HUES48 (cell line): ENCODE results near the gene SPATA2L.
"Not testable (repeated sequence)": the region's sequence is repeated elsewhere in the genome, so short reads cannot be mapped to it uniquely, and the experiment has no call there.

Source experiments
- H3K27ac ChIP-seq: one replicate; pipeline ENCODE4 v1.7.0; 2013; ENCODE audit warnings: low read depth, low read length, inconsistent platforms
- H3K27me3 ChIP-seq: 2 replicates; pipeline ENCODE4 v1.6.1; 2013; ENCODE audit warnings: mild to moderate bottlenecking, low read length; ENCODE audit not compliant: control insufficient read depth, insufficient read depth
- H3K36me3 ChIP-seq: 2 replicates; pipeline ENCODE4 v1.6.1; 2013; ENCODE audit warnings: low read length; ENCODE audit not compliant: control insufficient read depth, insufficient read depth
- H3K4me1 ChIP-seq: 2 replicates; pipeline ENCODE4 v1.6.1; 2013; ENCODE audit warnings: mild to moderate bottlenecking, low read length; ENCODE audit not compliant: control insufficient read depth, insufficient read depth
- H3K4me3 ChIP-seq: 2 replicates; pipeline ENCODE4 v1.5.1; 2013; ENCODE audit warnings: mild to moderate bottlenecking, low read depth, low read length
- H3K9ac ChIP-seq: 2 replicates; pipeline ENCODE4 v1.6.1; 2013; ENCODE audit warnings: mild to moderate bottlenecking, low read depth, low read length, moderate library complexity
- H3K9me3 ChIP-seq: 2 replicates; pipeline ENCODE4 v1.6.1; 2013; ENCODE audit warnings: low read length; ENCODE audit not compliant: control insufficient read depth, insufficient read depth

Gene SPATA2L

GRCh38 chr16:89704281-89704680 lies 2.8 kb upstream of the SPATA2L start:
- Histone ChIP-seq H3K9ac (no peak overlapping the region), H3K9me3 (no peaks in the 10 kb centered on the region), H3K27ac (no peak overlapping the region), H3K36me3 (0 out of 2 replicates have a peak, but pooled peaks cover under 1% of the 10 kb centered on the region), H3K4me1 (peaks cover 12% of the 10 kb centered on the region), H3K4me3 (no peak overlapping the region), H3K27me3 (peaks cover 17% of the 10 kb centered on the region)

DNA sequence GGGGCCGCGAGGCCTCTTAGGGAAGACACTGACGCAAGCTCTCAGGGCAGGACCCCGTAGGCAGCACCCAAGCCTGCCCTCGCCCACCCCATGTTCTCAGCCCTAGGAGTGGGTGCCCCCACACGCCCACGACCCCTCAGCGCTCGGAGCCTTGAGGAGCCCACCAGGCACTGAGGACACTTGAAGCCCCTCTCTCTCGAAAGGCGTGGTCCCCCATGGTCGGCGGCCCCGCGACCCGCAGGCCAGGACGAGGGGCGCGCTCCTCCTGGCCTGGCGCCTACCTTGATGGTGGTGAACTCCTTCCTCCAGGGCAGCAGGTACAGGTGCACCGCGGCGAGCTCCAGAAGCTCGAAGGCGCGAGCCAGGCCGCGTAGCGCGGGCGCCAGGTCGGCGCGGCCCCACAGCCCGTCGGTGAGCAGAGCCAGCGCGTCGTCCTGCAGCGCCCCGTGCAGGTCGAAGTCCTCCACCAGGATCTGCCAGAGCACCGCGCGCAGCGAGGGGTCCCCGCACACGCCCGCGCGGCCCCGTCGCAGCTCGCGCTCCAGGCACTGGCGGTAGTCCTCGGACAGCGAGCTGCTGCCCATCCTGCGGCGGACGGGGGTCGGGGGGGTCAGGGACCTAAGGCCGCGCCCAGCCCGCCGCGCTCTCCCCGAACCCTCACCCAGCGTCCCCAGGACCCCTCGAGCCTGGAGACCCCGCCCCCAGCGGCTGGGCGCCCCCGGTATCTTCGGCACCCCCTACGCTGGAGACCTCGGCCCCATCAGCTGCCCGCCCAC lies 668 bp downstream of the SPATA2L start:
- peaks cover 15% of the 10 kb centered on the region for H3K27me3 ChIP-seq
- H3K36me3 ChIP-seq, result peaks cover 12% of the 10 kb centered on the region
- peak overlapping the region; percentile 95 for H3K4me3 ChIP-seq
- H3K9ac ChIP-seq, result peak overlapping the region; percentile 37; the same call in 1 of the 2 replicates
- no peaks in the 10 kb centered on the region for H3K9me3 ChIP-seq
- H3K4me1 ChIP-seq, result peaks cover 8% of the 10 kb centered on the region
- H3K27ac ChIP-seq, result peak overlapping the region; percentile 85

- peaks cover 15% of the 10 kb centered on the region for H3K27me3 ChIP-seq
- H3K4me1 ChIP-seq, result peaks cover 8% of the 10 kb centered on the region
- peak overlapping the region; percentile 39 for H3K9ac ChIP-seq
- peaks cover 19% of the 10 kb centered on the region for H3K36me3 ChIP-seq
- no peaks in the 10 kb centered on the region for H3K9me3 ChIP-seq
- H3K4me3 ChIP-seq, result peak overlapping the region; percentile 95
- H3K27ac ChIP-seq, result peak overlapping the region; percentile 85
These were observed 1.3 kb downstream of the SPATA2L start for GRCh38 chr16:89700100-89700648.

- not testable (repeated sequence) for H3K4me1 ChIP-seq, H3K9me3 ChIP-seq, H3K27me3 ChIP-seq
- H3K4me3 ChIP-seq, result peak overlapping the region; percentile 27; the same call in 1 of the 2 replicates
- H3K27ac ChIP-seq, result peak overlapping the region; percentile 79
- H3K9ac ChIP-seq, result peak overlapping the region; percentile 39
- peaks cover 22% of the 10 kb centered on the region for H3K36me3 ChIP-seq
These were observed 1.8 kb downstream of the SPATA2L start for GRCh38 chr16:89699629-89700099.

DNA sequence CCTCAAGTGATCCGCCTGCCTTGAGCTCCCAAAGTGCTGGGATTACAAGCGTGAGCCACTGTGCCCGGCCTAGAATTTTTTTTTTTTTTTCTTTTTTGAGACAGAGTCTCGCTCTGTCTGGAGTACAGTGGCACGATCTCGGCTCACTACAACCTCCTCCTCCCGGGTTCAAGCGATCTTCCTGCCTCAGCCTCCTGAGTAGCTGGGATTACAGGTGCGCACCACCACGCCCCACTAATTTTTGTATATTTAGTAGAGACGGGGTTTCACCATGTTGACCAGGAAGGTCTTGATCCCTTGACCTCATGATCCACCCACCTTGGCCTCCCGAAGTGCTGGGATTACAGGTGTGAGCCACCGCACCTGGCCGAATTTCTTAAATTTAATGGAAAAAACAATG lies 2.8 kb downstream of the SPATA2L start:
- not testable (repeated sequence) for H3K4me3 ChIP-seq, H3K9me3 ChIP-seq, H3K27me3 ChIP-seq, H3K4me1 ChIP-seq, H3K27ac ChIP-seq, H3K9ac ChIP-seq
- peaks cover 29% of the 10 kb centered on the region for H3K36me3 ChIP-seq

DNA sequence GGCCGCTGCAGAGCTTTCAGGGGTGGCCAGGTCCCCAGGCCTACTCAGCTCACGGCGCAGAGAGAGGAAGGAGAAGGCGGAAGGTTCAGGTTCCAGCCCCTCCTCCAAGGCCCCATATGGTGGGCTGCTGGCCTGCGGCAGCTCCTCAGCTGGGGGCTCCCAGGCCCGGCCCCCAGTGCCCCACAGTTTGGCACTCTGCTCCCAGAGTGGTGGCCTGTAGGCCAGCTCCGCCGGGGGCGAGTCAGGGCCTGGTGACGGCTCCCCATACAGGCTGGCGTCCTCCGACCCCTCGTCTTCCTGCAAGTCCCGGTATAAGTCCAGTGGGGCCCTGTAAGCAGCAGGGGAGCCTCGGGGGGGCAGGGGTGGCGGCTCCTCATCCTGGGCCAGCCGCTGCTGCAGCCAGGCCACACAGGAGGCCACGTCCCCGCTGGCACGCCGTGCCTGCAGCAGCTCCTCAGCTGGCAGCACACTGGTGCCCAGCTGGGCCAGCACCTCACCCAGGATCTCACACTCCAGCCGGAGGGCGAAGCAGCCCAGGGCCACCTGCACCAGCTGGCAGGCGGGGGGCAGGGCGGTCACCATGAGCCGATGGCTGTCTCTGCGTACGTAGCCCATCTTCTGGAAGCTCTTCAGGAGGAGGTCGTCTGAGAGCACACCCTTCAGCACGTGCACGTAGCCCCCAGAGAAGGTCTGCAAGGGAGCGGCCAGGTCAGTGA lies 3.7 kb downstream of the SPATA2L start:
- Histone ChIP-seq H3K9ac (no peak overlapping the region), H3K9me3 (no peaks in the 10 kb centered on the region), H3K36me3 (peaks cover 36% of the 10 kb centered on the region), H3K4me1 (peaks cover 8% of the 10 kb centered on the region), H3K27me3 (no peaks in the 10 kb centered on the region), H3K4me3 (no peak overlapping the region), H3K27ac (no peak overlapping the region)

DNA sequence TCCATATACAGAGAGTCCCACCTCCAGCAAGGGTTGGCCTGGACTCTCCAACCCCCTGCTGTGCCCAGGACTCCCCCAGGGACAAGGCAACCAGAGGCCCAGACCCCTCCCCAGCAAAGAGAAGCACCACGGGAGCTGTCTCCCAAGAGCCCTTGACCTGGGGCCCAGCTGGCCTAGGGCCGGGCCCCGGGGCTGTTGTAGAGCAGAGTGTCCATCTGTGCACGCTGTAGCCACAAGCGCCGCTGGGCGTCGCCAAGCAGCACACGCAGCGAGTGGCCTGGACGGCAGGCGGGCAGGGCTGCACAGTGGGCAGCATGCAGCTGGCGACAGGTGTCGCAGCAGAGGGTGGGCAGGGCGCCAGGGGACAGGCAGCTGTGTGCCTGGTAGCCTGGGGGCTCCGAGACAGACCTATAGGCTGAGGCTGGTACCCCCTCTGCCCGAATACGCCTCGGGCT lies 4.3 kb downstream of the SPATA2L start:
- Histone ChIP-seq H3K9ac (no peak overlapping the region), H3K27me3 (no peaks in the 10 kb centered on the region), H3K4me3 (no peak overlapping the region), H3K27ac (no peak overlapping the region), H3K9me3 (no peaks in the 10 kb centered on the region), H3K4me1 (peaks cover 8% of the 10 kb centered on the region), H3K36me3 (peaks cover 40% of the 10 kb centered on the region)

DNA sequence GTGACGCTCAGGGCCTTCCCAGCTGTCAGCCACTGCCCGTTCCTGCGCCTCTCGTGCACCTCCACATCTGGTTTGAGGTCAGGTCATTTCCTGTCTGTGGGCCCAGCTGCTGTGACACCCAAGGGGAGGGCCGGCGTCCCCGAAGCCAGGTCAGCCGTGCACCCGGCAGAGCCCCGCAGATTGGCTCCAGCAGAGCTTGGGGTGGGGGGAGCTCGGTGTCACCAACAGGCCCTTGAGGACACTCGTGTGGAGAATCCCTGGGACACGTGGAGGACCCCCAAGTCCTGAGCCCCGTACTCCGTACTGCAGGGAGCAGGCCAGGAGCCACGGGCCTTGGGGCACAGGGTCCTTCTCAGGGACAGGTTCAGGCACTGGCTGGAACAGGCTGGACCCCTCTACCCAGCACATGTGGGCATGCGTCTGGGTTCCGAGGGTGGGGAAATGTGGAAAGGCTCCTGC lies 4.8 kb downstream of the SPATA2L start:
- Histone ChIP-seq H3K27me3 (no peaks in the 10 kb centered on the region), H3K4me3 (no peak overlapping the region), H3K9me3 (no peaks in the 10 kb centered on the region), H3K27ac (no peak overlapping the region), H3K9ac (no peak overlapping the region), H3K36me3 (peaks cover 45% of the 10 kb centered on the region), H3K4me1 (peaks cover 8% of the 10 kb centered on the region)

- H3K27ac ChIP-seq, result no peak overlapping the region
- H3K4me1 ChIP-seq, result peaks cover 8% of the 10 kb centered on the region
- no peak overlapping the region for H3K4me3 ChIP-seq
- H3K9me3 ChIP-seq, result no peaks in the 10 kb centered on the region
- H3K36me3 ChIP-seq, result peaks cover 51% of the 10 kb centered on the region
- no peaks in the 10 kb centered on the region for H3K27me3 ChIP-seq
- H3K9ac ChIP-seq, result no peak overlapping the region
These were observed 5.4 kb downstream of the SPATA2L start for GRCh38 chr16:89695875-89696669.

- H3K9ac ChIP-seq, result no peak overlapping the region
- peaks cover 55% of the 10 kb centered on the region for H3K36me3 ChIP-seq
- peaks cover 3% of the 10 kb centered on the region; the same call in 1 of the 2 replicates for H3K4me1 ChIP-seq
- H3K9me3 ChIP-seq, result no peaks in the 10 kb centered on the region
- H3K27me3 ChIP-seq, result no peaks in the 10 kb centered on the region
- peak overlapping the region; percentile 47 for H3K27ac ChIP-seq
- H3K4me3 ChIP-seq, result no peak overlapping the region
These were observed 6.2 kb downstream of the SPATA2L start for GRCh38 chr16:89695086-89695874.
